NCI-H2107 treated with DMSO at 0.1 percent for 48 hours (cell line): ENCODE results near the gene DPEP3.

Source experiments
- DNase-seq: peaks from one replicate; lab custom pipeline; 2025; ENCODE audit not compliant: unreplicated experiment; lab: John Stamatoyannopoulos, UW

The DPEP3 gene

DNA sequence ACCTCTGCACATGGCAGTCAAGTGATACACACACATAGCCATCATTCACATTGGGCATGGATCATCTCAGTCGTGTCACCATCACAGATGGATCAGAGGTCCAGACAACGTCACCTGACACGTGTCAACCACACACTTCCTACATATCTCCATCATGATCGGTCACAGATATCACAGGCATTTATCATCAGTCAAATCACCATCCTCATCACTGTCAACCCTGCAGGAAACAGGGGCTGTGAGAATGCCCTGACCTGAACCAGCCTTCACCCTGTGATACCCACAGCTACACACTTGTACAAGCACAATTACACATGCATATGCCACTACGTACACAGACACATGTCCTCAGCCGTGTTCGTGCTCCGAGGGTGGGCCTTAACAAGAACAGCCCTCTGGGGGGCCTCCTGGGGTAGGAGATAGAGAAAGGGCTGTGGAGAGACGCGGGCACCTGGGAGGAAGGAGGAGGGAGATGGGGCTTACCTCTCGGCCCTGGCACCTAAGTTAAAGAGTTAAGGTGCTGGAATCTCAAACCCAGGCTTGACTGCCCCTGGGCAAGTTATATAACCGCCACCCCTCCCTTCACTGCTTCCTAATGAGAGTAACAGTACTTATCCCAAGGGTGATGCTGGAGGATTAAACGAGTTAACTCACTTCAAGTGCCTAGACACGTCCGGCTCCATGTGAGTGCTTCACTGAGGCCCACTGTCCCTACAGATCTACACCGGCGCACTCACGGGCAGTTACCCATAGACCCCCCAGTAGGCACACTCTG lies 12.9 kb downstream of the DPEP3 start:
- no peak for DNase-seq

DNA sequence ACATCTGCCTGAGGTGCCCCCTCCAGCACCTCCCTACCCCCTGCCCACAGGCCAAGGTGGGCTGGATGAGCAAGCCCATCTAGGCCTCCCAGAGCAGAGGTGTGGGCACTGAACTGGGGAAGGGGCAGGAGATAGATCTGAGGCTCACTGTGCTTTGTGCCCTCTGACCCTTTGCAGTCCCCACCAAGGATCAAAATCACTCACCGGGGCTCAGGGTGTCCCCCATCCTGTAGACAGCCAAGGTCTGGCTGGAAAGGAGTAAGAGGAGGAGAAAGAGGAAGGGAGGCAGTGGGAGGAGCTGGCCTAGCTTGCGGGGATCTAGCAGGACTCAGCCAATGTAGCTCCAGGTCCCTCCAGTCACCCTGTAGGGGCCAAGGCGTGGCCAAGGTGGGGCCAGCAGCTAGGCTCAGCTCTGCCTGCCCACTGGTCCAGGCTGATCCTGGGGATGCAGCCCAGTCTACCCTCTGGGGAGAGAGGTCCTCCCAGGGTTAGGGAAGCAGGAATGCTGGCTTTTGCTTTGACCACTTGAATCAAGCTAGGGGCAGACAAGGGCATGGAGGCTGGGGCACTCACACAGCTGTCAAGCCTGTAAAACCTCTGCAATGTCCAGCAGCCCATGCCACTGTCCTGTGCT lies 13.6 kb downstream of the DPEP3 start:
- no peak for DNase-seq

DNA sequence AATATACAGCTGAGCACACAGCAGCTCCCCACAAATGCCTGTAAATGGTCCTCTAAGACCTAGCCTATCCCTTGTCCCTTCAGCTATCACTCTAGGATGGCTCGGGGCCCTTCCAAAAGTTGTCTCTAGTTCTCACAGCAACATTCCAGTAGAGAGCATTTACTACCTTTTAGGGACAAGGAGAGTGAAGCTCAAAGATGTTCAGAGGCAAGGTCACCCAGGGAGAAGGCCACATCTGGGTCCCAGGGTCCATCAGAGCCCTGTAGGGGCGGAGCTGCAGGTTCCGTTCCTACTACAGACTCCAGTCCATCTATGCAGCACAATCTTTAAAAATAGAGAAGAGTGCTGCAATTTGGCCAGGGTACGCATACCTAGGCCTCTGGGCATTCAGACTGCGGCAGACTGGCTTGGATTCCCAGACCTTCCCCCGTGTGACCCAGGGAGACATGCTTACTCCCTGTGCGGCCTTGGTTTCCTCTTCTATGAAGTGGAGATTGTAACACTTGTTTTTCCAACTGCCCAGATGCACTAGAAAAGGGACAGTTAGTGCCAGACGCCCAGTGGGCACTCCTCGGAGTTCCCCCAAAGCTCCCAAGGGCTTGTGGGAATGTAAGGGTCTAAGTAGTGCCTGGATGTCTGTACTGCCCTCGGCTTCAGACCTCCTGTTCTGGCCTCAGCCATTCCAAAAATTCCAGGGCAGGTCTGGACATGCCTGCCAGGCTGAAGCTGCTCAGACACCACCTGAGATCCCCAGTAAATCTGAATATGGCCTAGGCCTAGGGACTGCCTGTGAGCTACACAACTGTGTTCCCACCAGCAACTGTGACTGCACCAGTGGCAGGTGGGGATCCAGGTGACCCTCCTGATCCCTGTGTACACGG lies 14.4 kb downstream of the DPEP3 start:
- DNase-seq = no peak

DNA sequence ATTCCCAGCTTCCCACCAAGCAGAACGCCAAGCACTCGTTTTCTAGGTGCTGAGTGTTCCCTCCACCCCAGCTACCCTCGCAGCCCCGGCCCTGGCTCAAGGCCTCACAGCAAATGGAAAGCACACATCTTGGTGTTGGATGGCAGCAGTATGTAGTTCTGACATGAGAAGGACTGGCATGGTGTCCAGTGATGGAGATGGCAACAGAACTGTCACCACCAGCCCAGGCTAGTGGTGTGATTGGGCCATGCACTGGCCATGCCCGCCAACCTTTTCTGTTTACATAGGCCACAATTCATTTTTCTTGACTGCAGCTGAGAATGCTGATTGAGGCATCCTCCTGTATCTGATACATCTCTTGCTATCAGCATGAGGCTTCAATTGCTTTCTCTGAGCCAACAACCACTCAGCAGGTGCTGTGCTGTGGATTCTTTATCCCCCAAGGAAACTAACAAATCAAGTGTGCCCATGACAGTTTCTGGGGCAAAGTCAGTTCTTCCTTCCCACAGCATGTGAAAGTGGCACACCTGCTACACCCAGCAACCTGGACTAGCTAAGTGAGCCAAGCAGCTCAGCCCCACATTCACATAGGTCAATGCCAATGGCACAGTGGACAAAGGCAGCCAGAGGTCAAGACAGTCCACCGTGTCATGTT lies 15.7 kb downstream of the DPEP3 start:
- DNase-seq = no peak

DNA sequence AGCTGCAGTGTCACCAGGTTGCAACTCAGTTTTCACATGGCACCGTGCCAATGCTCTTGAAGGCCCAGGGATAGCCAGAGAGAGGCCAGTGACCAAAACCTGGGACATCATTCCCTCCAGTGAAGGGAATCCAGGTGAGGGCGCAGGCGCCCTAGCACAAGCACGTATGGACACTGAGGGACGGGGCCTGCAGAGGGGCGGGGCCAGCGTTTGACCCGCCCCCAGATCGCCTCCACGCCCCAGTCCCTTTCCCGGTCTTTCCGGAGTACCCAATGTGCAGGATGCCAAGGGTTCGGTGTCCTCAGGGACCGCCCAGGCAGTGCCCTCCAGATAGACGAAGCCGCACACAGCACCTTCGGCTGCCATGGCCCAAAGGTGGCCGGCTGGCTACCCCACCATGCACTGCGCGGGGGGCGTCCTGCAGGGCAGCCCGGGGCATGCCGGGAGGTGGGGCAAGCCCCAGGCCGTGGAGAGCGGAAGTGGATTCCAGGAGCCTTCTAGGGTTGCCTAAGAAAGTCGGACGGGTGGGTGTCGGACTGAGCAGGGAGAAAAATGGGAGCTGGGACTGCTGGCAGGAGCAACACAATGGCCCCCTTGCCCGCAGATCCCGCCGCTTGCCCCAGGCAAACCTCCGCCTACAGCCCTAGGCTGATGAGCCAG lies 16.5 kb downstream of the DPEP3 start:
- no peak for DNase-seq

DNA sequence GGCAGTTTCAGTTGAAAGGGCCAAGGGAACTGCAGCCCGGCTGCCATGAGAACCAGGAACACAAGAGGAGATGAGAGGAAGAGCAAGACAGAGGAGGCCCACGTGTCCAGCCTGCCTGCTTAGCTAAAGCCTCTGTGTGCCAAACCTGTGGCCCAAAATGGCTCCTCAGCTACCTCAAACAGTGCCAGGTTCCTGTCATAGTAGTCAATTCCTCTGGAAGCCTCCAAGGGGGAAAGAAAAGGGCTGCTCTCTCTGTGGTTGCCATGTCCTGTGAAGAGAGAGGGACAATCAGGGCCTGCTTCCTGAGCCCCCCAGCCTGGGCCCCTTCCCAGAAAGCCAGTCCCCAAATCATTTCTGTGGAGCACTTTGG lies 17.0 kb downstream of the DPEP3 start:
- DNase-seq = no peak

DNA sequence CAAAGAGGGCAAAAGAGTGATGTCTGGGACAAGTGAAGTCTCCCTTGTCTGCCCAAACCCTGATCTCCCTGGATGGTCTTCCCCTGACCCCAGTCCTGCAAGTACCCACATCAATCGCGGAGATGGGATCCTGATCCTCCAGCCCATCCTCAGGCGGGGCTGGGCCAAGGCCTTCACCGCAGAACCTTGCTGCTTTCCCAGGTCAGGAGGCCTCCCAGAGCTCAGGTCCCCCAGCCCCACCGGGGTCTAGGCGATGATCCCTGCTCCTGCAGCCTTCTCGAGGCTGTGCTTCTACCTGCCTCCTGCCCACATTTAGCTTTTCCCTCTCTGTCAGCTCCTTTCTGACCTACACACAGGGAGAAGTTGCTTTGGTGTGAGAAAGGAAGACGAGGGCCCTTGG lies 18.2 kb downstream of the DPEP3 start:
- no peak for DNase-seq

DNA sequence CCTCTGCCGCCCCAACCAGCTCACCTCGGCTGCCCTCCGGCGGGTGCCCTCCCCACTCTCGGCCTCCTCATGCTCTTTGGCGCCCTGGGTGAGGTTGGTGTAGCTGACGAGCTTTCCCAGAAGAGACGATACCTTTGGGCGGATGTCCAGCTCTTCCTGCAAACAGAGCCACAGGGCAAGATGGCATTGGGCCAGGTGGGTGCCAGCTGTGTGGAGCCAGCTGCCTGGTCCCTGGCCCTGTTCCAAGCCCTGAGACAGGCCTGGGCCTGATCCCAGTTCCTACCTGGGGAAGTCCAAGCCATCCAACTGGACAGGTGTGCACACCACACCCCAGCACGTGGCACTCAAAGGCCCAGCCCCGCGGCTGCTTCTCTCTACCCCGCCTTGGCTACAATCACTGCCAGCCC lies 18.7 kb downstream of the DPEP3 start:
- peak; percentile 86 for DNase-seq

DNA sequence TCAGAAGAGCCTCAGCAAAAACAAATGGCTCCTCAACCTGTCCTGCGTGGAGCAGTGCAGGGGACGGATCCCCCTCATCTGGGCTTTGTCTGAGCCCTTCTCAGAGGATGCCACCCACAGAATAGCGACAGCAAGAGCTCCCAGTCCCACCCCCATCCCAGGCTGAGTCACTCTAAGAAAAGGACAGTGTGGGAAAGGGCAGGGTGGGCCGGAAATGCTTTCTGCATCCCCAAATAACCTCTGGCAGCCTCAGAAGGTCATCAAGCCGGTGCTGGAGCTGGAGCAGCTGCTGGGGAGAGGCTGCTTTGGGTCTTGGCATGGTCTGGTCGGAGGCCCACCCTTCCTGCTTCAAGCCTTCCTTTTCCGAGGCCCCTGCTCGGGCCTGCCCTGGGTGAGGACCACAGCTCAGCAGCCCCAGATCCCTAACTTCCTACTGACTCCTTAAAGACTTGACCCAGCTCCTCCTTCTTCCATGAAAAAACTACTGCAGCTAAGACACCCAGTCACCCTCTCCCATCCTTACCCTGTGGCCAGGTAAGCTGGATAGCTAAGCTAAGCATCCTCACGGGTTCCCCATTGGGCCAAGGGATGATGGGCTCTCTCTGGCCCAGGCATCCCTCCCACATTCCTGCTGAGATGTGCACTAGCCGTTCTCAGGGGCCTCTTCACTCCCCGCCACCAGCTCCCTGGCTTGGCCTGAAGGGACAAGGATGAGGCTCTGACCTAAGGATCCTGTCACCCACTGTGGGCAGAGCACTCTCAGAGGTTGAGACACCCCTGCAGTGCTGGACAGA lies 20.6 kb downstream of the DPEP3 start:
- no peak for DNase-seq

DNA sequence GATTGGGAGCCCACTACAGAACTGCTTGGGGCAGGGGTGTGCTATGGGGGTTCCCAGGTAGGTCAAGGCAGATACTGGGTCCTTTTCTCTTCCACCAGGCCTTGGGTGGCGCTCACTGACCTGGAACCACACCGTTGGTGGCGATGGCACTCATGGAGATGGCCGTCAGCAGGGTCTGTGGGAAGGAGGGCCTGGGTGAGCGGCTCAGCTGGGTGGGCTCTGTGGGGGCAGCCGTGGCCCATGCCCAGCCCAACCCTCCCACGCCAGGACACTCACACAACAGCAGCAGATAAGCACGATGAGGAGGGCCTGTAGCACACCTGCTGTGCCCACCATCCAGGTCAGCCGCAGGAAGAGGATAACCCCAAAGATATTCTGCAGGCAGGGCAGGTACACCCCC lies 22.7 kb downstream of the DPEP3 start:
- DNase-seq = no peak

DNA sequence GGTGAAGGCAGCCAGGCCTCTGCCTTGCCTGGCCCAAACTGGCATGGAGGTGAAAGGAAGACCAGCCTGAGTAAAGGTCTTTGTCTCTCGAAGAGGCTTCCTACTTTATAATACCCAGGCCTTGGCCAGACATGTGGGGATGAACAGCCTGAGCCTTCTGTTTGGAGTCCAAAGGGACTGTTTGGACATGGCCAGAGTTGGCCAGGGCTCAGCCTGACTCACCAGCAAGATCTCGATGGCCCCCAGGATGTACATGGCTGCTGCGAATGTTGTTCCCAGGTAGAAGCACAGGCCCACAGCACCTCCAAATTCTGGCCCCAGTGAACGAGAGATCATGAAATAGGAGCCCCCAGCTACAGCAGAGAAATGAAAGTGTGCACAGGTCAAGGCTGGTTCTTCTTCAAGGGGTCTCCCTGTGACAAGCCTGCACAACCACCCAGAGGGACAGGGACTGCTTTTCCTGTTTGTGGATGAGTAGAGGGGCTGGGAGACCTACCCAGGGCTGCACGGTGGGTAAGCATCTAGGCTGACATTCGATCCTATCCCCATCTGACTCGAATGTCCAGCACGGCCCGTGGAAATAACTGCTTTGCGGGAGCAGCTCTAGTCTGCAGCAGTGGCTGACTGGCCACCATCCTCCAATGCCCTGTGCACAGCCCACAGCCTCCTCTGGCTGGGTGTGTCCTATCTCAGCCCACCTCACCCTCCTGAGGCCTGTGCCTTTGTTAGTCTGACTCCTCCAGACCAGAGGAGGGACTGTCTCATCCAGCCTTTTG lies 25.7 kb downstream of the DPEP3 start:
- no peak for DNase-seq

DNA sequence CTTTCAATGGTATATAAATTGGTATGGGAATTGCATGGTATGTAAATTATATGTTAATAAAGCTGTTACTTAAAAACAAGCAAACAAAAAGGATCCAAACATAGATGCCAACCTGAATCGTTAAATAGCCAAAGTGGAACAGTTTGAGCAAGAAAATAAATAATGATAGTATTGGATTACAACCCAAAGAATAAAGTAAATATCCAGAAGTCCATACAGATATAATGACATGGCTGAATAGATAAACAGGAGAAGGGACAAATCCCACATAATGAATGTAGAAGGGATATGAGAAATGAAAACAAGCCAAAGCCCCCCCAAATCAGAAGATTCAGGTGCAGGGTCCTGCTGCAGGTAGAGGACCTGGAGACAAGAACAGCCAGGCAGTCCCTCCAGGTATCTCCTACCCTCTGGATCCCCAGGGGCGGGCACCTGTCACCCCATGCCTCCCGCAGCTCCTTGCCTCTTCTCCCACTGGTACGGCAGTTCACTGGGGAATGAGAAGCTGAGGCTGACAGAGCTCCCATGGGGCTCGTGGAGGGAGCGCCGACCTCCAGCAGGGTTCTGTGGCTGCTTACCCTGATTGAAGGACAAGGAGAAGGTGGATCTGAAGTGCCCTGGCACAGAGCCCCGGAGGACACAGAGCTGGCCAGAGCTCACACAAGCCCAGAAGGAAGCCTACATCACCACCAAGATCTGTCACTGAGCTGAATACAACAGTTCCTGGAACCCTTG lies 26.5 kb downstream of the DPEP3 start:
- DNase-seq = peak; percentile 32

DNA sequence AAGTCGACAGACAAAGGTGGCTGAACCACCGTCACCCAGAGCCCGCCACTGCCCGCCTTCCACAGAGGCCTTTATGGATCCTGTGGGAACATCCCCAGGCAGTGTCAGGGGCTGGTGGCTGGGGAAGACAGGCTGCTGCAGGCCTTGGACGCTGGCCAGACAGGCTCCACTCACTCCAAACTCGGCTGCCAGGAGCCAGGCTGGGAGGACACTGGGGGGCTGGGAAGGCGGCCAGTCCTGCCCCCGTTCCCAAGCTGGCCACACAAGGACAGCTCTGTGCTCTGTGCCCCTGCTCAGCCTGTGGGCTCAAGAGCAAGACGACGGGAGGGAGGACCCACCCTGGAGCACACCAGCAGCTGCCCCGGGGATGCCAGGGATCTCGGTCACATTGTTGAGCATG lies 28.8 kb downstream of the DPEP3 start:
- no peak for DNase-seq

DNA sequence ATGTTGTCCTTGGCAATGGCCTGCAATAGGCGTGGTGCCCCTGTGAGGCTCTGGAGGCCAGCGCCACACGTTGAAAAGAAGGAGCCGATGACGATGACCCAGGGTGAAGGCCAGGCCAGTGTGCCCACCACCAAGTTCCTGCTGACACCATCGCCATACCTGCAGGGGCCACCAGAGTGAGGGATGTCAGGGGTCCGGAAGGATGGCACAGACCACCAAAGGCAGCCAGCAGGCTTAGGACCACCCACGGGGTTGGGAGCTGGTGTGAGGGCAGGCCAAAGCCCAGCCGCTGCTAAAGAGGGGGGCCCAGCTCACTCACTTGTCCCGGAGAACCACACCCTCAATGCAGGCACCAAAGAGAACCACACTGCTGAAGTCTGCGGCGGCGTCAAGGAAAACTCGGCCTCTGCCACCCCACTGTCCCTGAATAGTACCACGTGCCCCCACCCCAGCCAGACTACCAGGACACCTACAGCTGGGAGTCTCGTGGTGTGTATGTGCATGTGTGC lies 29.9 kb downstream of the DPEP3 start:
- DNase-seq = no peak

DNA sequence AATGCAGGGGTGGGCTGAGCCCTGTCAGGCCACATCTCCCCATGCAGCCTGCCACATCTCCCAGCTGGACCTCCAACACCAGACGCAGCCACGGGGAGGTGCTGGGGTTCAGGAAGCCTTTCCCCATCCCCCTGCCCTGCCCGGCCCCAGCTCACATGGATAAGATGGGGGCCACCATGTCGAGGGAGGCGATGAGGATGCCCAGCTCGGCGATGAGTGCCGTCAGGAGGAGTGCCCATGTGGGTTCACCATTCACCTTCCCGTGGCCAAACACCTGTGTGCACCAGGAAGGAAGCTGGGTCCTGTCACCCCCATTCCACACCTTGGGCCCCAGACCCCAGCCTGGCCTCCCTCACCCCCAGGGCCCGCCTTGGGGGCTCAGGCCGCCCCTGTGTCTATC lies 30.7 kb downstream of the DPEP3 start:
- DNase-seq = no peak

DNA sequence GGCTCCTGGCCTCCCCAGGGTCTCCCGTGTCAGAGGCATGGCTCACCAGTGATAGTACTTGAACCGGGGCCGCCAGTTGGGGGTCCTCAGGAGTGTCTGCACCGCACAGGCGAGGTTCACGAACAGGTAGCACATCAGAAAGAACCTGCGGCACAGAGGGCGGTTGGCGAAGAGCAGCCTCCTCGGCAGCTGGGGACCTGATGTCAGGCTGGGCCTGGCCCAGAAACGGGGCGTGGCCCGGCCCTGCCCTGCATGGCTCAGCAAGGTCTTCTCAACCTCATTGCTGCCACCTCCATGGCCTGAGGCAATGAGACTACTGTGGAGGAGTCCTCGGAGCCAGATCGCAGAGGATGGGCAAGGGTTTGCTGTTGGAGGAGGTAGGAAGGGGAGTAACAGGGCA lies 32.3 kb downstream of the DPEP3 start:
- DNase-seq = no peak

DNA sequence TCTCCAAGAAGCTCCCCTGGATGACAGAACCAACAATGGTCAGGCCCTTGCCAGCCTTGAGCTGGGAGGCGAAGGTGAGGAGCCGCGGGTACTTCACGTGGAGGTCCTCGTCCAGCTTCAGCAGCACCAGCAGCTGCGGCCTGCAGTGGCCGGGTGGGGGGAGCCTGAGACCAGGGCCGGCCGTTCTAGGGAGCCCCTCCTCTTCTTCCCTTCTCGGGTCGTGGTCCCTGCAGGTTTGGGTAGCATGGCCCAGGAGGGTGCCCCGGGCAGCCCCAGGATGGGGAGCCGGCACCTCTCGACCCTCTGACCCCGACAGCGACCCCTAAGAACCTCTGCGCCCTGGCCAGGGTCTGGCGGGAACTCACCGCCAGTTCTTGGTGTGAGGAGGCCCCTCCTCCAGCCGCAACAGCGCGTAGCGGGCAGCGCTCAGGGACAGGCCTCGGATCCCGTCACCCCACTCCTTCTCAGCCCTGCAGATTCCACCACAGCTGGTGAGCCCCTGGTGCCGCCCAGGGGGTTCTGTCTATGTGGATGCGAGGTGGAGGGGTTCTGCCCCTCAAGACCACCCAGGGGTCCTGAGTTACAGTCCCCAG lies 33.2 kb downstream of the DPEP3 start:
- DNase-seq = no peak

DNA sequence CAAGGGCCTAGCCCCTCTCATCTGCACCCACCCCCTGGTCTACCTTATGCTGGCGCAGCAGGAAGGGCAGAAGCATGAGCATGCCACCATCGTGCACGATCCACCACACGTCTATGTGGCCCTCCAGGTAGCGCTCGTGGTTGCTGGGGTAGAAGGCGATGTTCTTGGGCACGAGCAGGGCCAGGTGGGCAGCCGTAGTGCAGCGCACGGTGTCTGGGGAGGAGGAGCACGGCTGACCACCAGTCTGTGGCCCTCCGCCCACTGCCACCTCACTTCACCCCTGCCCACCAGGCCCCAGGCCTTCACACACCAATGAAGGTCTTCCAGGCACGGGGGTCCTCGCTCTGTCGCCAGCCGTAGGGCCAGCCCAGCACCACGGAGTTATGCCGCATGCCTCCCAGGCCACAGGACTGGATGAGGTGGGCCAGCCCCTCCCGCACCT lies 34.1 kb downstream of the DPEP3 start:
- no peak for DNase-seq
